GF-D8 (cell line): ENCODE results near the gene BSND.
A peak's percentile ranks its signal among the peaks of the same experiment; 100 is the strongest.
"Not testable (repeated sequence)": the region's sequence is repeated elsewhere in the genome, so short reads cannot be mapped to it uniquely, and the experiment has no call there.

Experiments
- DNase-seq: peaks from one replicate; lab custom pipeline; 2025; lab: John Stamatoyannopoulos, UW

BSND gene

DNA sequence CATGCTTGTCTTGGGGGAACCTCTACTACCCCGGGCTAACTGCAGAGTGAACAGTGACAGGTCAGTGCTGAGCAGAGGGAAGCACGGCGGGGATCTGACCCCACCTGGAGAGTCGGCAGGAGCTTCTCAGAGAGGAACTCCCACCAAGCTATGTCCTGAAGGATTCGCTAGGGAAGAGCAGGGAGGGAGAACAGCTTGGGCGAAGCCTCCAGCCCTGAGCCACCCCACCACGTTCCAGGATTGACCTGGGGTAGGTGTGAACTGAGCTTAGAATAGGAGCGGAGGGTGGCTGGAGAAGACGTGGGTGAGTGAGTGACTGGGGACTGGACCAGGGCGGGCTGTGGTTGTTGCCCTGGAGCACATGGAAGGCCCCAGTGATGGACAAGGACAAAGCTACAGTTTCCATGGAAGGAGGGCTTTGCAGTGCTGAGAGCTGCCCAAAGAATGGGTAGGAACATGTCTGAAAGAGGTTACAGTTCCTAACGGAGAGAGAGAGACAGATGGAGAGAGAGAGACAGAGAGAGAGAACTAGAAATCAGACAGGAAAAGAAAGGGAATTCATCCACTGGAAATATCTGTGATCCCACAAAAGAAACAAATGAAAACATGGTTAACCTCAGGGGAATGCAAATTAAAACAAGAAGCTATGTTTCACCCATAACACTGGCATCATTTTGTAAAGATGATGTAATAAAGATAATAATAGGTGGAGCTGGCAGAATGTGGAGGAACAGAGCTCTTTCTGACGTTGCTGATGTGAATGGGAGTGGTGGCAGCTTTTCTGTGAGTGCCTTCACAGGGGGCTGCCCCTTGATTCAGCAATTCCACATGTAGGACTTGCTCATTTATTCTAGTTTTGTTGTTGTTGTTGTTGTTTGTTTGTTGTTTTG lies 17.2 kb downstream of the BSND start:
- no peak for DNase-seq

DNA sequence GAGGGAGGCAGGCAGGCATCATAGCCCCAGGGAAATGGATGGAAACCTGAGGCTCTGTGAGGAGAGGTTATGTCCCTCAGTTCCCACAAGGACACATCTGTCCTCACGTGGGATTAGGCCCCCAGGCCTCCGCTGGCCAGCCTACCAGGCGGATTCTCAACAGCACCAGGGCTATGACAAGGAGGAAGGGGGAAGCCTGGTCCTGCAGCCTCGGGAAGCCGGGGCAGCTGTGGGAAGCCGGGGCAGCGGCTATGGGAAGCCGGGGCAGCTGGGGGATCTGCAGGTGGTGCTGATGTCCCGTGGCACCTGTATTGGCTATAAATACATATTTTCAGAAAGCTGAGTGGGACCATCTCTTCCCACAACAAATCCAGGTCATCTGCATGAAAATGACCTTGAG lies 19.7 kb downstream of the BSND start:
- DNase-seq: no peak

- no peak for DNase-seq
These were observed 23.3 kb downstream of the BSND start for GRCh38 chr1:55021942-55022546.

- DNase-seq: not testable (repeated sequence)
These were observed 25.4 kb downstream of the BSND start for GRCh38 chr1:55024163-55024562.

DNA sequence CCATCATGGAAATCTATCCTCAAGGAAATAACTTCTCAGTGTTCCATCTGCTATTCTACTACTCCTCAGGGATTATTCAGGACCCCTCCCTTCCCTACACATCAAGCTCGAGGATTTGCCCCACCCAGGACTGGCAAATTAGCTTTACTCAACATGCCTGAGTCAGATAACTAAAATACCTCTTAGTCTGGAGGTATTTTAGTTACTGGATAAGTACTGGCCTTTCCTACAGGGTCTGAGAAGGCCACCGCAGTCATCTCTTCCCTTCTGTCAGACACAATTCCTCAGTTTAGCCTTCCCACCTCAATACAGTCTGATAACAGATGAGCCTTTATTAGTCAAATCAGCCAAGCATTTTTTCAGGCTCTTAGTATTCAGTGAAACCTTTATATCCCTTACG lies 27.9 kb downstream of the BSND start:
- DNase-seq: not testable (repeated sequence)

- DNase-seq: not testable (repeated sequence)
These were observed 32.4 kb downstream of the BSND start for GRCh38 chr1:55031098-55031497.

- DNase-seq: no peak
These were observed 34.5 kb downstream of the BSND start for GRCh38 chr1:55033265-55033614.

- no peak for DNase-seq
These were observed 35.9 kb downstream of the BSND start for GRCh38 chr1:55034476-55035133.

DNA sequence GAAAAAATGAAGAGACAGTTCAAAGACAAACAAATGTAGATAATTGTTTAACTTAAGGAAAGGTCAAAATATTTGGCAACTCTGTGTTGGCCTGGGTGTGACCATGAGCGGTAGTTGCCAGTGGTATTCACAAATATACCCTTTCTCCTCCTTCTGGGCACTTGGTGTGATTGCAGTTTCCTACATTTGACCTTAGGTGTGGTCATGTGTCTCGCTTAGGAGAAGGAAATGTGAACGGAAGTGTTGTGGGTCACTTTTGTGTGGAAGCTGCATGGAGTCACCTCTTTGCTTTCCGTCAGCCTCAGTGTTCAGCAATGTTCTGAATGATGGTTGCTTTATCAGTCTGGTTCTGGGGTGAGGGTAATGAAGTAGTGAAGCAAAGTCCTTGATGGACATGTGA lies 37.2 kb downstream of the BSND start:
- peak; percentile 8 for DNase-seq

GRCh38 chr1:55037733-55038551 lies 39.2 kb downstream of the BSND start:
- no peak for DNase-seq

- DNase-seq: no peak
These were observed 39.8 kb downstream of the BSND start for GRCh38 chr1:55038552-55038838.

GRCh38 chr1:55038974-55039341 lies 40.2 kb downstream of the BSND start:
- no peak for DNase-seq

DNA sequence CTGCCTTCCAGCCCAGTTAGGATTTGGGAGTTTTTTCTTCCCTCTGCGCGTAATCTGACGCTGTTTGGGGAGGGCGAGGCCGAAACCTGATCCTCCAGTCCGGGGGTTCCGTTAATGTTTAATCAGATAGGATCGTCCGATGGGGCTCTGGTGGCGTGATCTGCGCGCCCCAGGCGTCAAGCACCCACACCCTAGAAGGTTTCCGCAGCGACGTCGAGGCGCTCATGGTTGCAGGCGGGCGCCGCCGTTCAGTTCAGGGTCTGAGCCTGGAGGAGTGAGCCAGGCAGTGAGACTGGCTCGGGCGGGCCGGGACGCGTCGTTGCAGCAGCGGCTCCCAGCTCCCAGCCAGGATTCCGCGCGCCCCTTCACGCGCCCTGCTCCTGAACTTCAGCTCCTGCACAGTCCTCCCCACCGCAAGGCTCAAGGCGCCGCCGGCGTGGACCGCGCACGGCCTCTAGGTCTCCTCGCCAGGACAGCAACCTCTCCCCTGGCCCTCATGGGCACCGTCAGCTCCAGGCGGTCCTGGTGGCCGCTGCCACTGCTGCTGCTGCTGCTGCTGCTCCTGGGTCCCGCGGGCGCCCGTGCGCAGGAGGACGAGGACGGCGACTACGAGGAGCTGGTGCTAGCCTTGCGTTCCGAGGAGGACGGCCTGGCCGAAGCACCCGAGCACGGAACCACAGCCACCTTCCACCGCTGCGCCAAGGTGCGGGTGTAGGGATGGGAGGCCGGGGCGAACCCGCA lies 40.8 kb downstream of the BSND start, which contains the start of gene PCSK9:
PCSK9 (plus strand) TSS at position 207 of the 741 bp plus-strand sequence; CDS start at position 497, 290 bp downstream.
- DNase-seq: no peak

- no peak for DNase-seq
These were observed 41.6 kb downstream of the BSND start for GRCh38 chr1:55040083-55040932.

DNA sequence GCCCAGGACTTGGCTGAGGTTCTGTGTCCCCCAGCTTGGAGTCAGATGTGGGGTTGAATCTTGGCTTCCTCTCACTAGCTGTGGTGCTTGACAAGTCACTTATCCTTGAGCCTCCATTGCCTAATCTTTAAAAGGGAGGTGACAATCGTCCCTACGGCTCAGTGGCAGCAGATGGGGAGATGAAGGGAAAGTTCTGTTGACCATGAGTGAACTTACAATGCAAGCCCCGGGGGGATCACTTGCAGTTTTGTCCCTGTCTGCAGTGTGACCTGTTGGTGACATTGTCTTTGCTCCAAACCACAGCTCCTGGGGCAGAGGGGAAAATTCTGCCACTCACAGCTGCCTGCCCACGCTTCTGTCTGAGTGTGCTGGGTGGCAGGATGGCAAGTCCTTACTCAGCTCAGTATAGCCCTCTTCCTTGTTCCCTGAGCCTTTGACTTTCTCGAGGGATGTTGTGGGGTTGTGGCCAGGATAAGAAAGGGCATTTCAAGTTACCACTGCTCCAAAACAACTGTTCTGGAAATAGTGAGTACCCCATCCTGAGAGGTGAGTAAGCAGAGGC lies 42.3 kb downstream of the BSND start:
- no peak for DNase-seq

DNA sequence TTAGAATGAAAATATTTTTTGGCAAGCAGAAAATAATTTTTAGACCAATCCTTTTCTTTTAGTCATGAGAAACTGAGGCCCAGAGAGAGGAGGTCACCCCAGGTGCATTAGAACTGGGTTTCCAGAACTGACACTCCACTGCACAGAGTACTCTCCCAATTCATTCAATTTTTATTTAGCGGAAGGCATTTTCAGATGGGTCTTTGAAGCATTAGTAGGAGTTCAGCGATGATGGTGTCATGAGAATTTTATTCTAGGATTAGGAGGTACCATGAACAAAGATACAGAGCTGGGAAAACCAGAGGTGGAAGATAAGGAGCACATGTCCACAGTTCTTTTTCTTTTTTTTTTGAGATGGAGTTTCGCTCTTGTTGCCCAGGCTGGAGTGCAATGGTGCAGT lies 42.9 kb downstream of the BSND start:
- no peak for DNase-seq

- no peak for DNase-seq
These were observed 44.3 kb downstream of the BSND start for GRCh38 chr1:55043011-55043410.

- DNase-seq: no peak
These were observed 45.0 kb downstream of the BSND start for GRCh38 chr1:55043726-55044125.

GRCh38 chr1:55044617-55045397 lies 46.1 kb downstream of the BSND start:
- no peak for DNase-seq

DNA sequence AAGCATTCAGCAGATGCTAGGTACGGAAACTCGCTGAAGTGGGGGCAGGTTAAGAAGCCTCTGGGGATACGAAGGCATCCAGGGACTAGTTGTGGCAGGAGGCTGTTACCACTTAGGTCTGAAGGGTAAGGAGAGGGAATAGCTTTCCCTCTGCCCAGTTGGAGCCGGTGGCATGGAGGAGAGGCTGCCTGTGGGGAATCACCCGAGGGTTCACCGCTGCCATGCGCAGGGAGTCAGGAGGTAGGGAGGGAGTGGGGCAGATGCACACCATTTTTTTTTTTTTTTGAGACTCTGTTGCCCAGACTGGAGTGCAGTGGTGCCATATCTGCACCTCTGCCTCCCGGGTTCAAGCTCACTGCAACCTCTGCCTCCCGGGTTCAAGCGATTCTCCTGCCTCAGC lies 46.7 kb downstream of the BSND start:
- no peak for DNase-seq
